NCI-H446 treated with DMSO at 0.1 percent for 48 hours (cell line): ENCODE data around the gene FBXO42.

Experiments used
- DNase-seq: peaks from one replicate; lab custom pipeline; 2025; lab: John Stamatoyannopoulos, UW

Gene FBXO42

GRCh38 chr1:16204216-16204615 lies 148.1 kb downstream of the FBXO42 start:
- DNase-seq, result no peak

GRCh38 chr1:16203550-16203949 lies 148.7 kb downstream of the FBXO42 start:
- DNase-seq, result no peak

GRCh38 chr1:16202281-16203210 lies 149.7 kb downstream of the FBXO42 start:
- DNase-seq, result no peak

GRCh38 chr1:16199700-16200099 lies 152.6 kb downstream of the FBXO42 start:
- DNase-seq, result no peak

GRCh38 chr1:16199157-16199501 lies 153.2 kb downstream of the FBXO42 start:
- DNase-seq, result no peak

GRCh38 chr1:16198444-16199156 lies 153.7 kb downstream of the FBXO42 start:
- DNase-seq, result no peak

- DNase-seq, result no peak
These were observed 155.4 kb downstream of the FBXO42 start for GRCh38 chr1:16196874-16197273.
